ENCODE results near the gene PKN1.
"Not testable (repeated sequence)": the region's sequence is repeated elsewhere in the genome, so short reads cannot be mapped to it uniquely, and the experiment has no call there.

The PKN1 gene

GRCh38 chr19:14433554-14434501, 722 bp downstream of the PKN1 start:
- peak; percentile 38 for DNase-seq

- DNase-seq: peak; percentile 35
These were observed 1.6 kb downstream of the PKN1 start for GRCh38 chr19:14434543-14435319.

DNA sequence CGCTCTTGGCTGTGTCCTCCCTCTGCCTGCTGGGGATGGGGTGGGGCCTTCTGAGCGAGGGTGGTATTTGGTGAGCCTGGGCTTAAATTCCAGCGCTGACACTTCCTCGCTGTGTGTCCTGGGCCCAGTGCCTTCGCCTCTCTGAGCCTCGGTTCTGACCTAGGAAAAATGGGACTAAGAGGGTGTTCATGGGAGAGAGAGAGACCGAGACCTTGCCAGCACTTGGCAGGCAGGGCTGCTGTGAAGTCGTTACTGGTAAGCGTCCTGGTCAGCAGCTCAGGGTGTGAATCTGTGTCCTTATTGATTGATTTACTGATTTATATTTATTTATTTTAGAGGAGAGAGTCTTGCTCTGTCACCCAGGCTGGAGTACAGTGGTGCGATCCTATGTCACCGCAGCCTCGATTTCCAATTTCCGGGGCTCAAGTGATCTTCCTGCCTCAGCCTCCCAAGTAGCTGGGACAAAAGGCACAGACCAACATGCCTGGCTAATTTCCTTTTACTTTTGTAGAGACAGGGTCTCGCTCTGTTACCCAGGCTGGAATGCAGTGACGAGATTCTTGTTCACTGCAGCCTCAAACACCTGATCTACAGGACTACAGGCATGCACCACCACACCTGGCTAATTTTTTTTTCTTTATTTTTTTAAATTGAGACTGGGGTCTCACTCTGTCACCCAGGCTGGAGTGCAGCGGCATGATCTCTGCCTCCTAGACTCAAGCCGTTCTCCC, 2.4 kb downstream of the PKN1 start:
- no peak for DNase-seq

- no peak for DNase-seq
These were observed 4.6 kb downstream of the PKN1 start for GRCh38 chr19:14437578-14438140.

DNA sequence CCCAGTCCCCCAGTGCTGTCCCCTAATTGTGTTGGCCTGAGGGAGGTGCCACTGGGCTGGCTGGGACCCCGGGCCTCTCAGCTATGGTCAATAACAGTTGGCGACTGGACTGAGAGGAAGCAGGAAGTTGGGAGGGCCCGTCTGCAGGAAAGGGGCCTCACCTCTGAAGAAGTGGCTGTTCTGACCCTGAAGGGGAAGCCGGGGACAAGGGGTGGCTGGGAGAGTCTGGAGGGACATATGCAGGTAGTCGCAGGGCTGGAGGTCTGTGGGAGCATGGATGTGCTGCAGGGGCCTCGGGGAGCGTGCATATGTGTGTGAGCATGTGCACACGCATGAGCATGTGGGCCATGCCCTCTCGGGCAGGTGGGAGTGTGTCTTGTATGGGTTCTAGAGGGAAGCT, 5.9 kb downstream of the PKN1 start:
- no peak for DNase-seq

DNA sequence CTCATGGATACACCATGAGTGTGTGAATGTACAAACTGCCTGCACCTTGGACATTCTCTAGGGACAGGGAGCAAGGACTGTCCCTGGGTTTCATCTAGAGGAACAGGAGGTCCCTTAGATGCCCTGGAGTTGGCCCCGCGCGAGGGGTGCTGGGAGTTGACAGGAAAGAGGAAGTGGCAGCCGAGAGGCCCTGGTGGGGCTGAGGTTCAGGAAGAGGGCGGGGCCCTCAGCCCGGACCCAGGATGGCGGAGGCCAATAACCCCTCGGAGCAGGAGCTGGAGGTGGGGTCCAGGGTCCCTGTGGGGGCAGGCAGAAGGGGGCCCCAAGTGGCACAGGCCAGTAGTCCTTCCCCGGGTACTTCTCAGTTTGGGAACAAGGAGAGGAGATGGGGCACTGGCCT, 6.9 kb downstream of the PKN1 start:
- peak; percentile 90 for DNase-seq

GRCh38 chr19:14441041-14441938, 8.2 kb downstream of the PKN1 start:
- no peak for DNase-seq

DNA sequence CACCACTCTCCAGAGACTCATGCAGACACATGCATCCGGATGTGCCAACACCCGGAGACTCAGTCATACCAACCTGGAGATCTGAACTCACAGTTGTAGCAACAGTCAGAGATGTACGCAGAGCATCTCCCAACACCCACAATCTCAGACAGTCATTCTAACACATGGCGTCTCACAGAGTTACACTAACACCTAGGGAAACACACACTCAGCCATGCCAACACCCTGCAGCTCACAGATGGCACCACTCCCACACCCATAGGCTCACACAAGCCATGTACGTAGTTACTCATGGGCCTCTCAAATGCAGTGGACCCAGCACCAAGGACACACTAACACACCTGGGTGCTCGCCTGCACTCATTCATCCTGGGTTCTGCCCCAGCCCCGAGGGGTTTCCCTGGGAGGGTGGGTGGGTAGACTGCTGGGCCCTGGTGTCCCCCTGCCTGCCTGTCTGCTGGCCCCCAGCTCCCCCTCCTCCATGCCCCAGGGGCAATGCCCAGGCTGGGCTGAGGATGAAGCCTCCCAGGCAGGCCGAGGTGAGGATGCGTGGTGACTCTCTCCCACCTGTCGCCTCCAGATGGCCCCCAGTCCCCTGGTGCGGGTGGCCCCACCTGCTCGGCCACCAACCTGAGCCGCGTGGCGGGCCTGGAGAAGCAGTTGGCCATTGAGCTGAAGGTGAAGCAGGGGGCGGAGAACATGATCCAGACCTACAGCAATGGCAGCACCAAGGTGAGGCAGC, 10.0 kb downstream of the PKN1 start:
- no peak for DNase-seq

DNA sequence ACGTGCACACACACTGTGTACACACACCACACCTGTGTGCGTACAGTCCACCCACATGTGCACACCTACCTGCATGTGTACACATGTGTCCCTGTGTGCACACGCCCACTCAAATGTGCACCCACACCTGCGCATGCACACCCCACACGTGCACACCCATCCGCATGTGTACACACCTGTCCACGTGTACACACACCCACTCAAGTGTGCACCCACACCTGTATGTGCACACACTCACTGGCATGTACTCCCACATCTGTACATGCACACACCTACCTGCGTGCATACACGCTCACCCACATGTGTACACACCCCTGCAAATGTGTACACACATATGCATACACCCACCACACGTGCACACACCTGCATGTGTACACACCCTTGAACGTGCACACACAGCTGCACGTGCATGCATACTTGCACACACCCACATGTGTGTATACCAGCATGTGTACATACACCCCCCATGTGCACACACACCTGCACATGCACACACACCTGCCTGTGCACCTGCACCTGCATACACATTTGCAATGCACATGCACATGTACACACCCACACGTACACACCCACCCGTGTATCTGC, 10.6 kb downstream of the PKN1 start:
- DNase-seq: no peak

DNA sequence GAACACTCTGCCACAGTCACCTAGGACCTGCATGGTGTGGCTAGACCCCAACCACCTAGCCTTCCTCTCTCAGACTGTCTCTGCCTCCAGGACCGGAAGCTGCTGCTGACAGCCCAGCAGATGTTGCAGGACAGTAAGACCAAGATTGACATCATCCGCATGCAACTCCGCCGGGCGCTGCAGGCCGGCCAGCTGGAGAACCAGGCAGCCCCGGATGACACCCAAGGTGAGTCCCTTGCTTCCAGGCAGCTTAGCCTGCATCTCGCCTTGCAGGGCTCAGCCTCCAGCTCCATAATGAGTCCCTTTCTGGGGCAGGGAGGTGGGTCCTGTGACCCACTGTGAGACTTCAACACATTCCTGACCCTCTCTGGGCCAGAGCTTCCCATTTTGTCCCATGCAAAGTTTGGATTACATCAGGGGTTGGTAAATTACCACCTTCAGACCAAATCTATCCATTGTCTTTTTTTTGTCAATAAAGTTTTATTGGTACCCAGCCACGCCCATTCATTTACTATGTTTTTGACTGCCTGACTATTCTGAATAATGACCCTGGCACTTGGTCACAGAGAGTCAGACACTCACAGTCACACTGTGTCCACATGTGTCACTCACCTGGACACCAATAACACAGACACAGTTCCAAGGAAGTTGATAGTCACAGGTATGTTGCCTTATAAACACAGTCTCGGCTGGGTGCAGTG, 13.4 kb downstream of the PKN1 start:
- no peak for DNase-seq

- no peak for DNase-seq
These were observed 16.2 kb downstream of the PKN1 start for GRCh38 chr19:14449321-14449720.

- peak; percentile 74 for DNase-seq
These were observed 17.2 kb downstream of the PKN1 start for GRCh38 chr19:14450168-14450874.

- DNase-seq: no peak
These were observed 17.8 kb downstream of the PKN1 start for GRCh38 chr19:14450876-14451275.

DNA sequence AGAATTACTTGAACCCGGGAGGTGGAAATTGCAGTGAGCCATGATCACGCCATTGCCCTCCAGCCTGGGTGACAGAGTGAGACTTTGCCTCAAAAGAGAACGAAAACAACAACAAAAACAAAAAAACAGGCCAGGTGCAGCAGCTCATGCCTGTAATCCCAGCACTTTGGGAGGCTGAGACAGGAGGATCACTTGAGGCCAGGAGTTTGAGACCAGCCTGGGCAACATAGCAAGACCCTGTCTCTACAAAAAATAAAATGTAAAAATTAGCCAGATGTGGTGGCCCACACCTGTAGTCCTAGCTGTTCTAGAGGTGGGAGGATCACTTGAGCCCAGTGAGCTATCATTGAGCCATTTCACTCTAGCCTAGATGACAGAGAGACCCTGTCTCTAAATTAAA, 19.2 kb downstream of the PKN1 start:
- DNase-seq: not testable (repeated sequence)

- DNase-seq: peak; percentile 64
These were observed 26.6 kb downstream of the PKN1 start for GRCh38 chr19:14459703-14460102.

DNA sequence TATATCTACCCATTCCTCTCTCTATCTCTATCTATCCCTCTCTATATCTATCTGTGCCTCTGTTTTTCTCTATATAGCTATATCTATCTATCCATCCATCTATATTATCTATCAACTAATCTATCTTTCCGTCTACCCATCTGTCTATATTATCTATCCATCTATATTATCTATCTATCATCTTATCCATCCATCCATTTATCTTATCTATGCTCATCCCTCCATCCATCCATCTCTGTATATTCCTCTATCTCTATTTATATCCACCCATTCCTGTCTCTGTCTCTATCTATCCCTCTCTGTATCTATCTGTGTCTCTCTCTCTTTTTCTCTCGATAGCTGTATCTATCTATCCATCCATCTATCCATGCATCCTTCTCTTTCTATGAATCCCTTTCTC, 27.8 kb downstream of the PKN1 start:
- no peak for DNase-seq

GRCh38 chr19:14462401-14462800, 29.3 kb downstream of the PKN1 start:
- not testable (repeated sequence) for DNase-seq

- no peak for DNase-seq
These were observed 30.6 kb downstream of the PKN1 start for GRCh38 chr19:14463747-14464146.

GRCh38 chr19:14467391-14467790, 34.3 kb downstream of the PKN1 start:
- no peak for DNase-seq
